Hepatocyte (in vitro differentiated cells): ENCODE measurements around the gene EWSR1.

Source experiments
- EZH2 ChIP-seq: fragments of 200-600 bp; sonication (generic); IDR thresholded peaks from 2 replicates; pipeline ENCODE4 v1.6.1; 2016; ENCODE audit warnings: antibody characterized with exemption, mild to moderate bottlenecking, borderline replicate concordance
- EZH2phosphoT487 ChIP-seq: fragments of 200-600 bp; sonication (generic); IDR thresholded peaks from one replicate; pipeline ENCODE4 v1.6.1; 2018; ENCODE audit warnings: antibody characterized with exemption, mild to moderate bottlenecking, low read depth, moderate library complexity; ENCODE audit not compliant: unreplicated experiment, severe bottlenecking
- TF ChIP-seq, protein P1 (sequence below): fragments of 200-600 bp; sonication (generic); IDR thresholded peaks from 2 replicates; pipeline ENCODE4 v1.5.1; 2016; ENCODE audit warnings: antibody characterized with exemption, mild to moderate bottlenecking; ENCODE audit not compliant: poor library complexity

DNA sequence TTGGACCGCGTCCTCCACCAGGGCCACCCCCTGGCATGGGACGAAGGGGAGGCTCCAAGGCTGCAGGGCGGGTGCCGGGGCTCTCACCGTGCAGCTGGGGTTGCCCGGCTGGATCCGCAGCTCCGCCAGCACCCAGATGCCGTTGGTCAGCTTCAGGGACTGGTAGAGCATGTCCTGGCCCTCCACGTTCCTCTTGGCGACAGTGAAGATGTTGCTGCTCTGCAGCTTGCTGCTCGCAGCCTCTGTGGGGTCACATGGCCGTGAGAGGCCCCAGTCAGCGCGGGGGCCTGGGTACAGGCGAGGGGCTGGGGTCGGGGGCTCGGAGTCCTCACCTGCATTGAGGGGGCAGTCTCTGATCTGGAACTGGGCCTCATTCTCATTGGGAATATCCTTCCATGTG is 62.2 kb downstream of the EWSR1 start:
- TF ChIP-seq, protein P1, sequence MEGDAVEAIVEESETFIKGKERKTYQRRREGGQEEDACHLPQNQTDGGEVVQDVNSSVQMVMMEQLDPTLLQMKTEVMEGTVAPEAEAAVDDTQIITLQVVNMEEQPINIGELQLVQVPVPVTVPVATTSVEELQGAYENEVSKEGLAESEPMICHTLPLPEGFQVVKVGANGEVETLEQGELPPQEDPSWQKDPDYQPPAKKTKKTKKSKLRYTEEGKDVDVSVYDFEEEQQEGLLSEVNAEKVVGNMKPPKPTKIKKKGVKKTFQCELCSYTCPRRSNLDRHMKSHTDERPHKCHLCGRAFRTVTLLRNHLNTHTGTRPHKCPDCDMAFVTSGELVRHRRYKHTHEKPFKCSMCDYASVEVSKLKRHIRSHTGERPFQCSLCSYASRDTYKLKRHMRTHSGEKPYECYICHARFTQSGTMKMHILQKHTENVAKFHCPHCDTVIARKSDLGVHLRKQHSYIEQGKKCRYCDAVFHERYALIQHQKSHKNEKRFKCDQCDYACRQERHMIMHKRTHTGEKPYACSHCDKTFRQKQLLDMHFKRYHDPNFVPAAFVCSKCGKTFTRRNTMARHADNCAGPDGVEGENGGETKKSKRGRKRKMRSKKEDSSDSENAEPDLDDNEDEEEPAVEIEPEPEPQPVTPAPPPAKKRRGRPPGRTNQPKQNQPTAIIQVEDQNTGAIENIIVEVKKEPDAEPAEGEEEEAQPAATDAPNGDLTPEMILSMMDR, result no peak
- TF ChIP-seq EZH2 (no peak), EZH2phosphoT487 (no peak)
